HepG2 (cell line): Measurements from ENCODE around the gene TEX26.

ENCODE experiments used
- HDAC6 ChIP-seq: fragments of 200-600 bp; sonication (generic); IDR thresholded peaks from 2 replicates; pipeline ENCODE4 v1.7.0; 2017; ENCODE audit warnings: mild to moderate bottlenecking, antibody characterized with exemption, low read length, low read depth
- PCBP1 ChIP-seq: fragments of 200-400 bp; formaldehyde crosslinking; IDR thresholded peaks from 2 replicates; pipeline ENCODE4 v1.6.1; 2017; ENCODE audit warnings: mild to moderate bottlenecking, low read depth, low read length, borderline replicate concordance

GRCh38 chr13:30932481-30933353, at the start of gene TEX26:
- TF ChIP-seq HDAC6 (no peak), PCBP1 (no peak)
